K562 (cell line): ENCODE data around the gene EPM2A. TPM values are rescaled to one million over a fixed set of nuclear protein-coding genes. Genes with fewer than 3 reads are reported as not detected.
A peak's percentile ranks its signal among the peaks of the same experiment; 100 is the strongest.

Experiments used
- ATAC-seq: fragments of 200-7000 bp; cut with Tn5 transposase; 3 replicates; pipeline ENCODE4 v1.9.1; 2020; ENCODE audit warnings: moderate library complexity
- BruUV-seq: library from RNA; stranded (reverse); fragments of 400-500 nt; replicated peaks from 2 replicates; lab custom pipeline; 2021; lab: Mats Ljungman, UMichigan
- CTCF ChIA-PET: fragments of 300-600 bp; formaldehyde crosslinking; extraction: SDS; loops from one replicate; lab custom pipeline; 2021; ENCODE audit warnings: low intra/inter-chr PET ratio; lab: Yijun Ruan, JAX
- POLR2A ChIA-PET: fragments of 300-600, 350-650 bp; sonication (Branson Sonifier 250); formaldehyde crosslinking; extraction: SDS; loops from one replicate; lab custom pipeline; 2021; ENCODE audit warnings: antibody characterized with exemption, inconsistent platforms; lab: Yijun Ruan, JAX
- DNase-seq, 4 experiments: peaks; one replicate each; pipeline versions ENCODE4 v3.0.0 to v3.0.0-alpha.2; 2011 to 2018; ENCODE audit warnings: low spot score in 3 of 4, mixed read lengths in 3 of 4; ENCODE audit errors: extremely low read depth in 1 of 4
- FAIRE-seq: peaks from 2 replicates; lab custom pipeline; 2011; peaks lifted over from hg19 to GRCh38; lab: Jason Lieb, UNC
- H2AFZ ChIP-seq: 2 replicates; pipeline ENCODE4 v1.6.0; 2011; ENCODE audit warnings: low read depth, low read length, control low read depth, inconsistent platforms
- H3K27ac ChIP-seq: fragments of 200-600 bp; 3 replicates; pipeline ENCODE4 v1.8.0; 2011; ENCODE audit warnings: low read depth, mild to moderate bottlenecking, control low read depth, inconsistent platforms, low read length, moderate library complexity, mixed read lengths; ENCODE audit errors: extremely low read depth
- H3K27me3 ChIP-seq, 2 experiments: fragments of 300-600 bp in 1 of 2; 2 replicates in 1 of 2; 3 replicates in 1 of 2; pipeline versions ENCODE4 v1.6.0 to v1.8.0; 2011; ENCODE audit warnings: inconsistent platforms in 2 of 2, low read length in 2 of 2, mild to moderate bottlenecking in 1 of 2, mixed read lengths in 1 of 2, moderate library complexity in 1 of 2; ENCODE audit not compliant: control insufficient read depth in 2 of 2, insufficient read depth in 2 of 2
- H3K36me3 ChIP-seq: fragments of 300-600 bp; 3 replicates; pipeline ENCODE4 v1.8.0; 2011; ENCODE audit warnings: mild to moderate bottlenecking, low read length, inconsistent platforms; ENCODE audit not compliant: control insufficient read depth, insufficient read depth
- H3K4me1 ChIP-seq, 2 experiments: fragments of 200-600 bp in 1 of 2; replicated peaks in 1 of 2; 2 replicates in 1 of 2; 3 replicates in 1 of 2; pipeline versions ENCODE4 v1.5.1 to v1.8.0; 2011; ENCODE audit warnings: inconsistent platforms in 2 of 2, low read length in 2 of 2, mild to moderate bottlenecking in 1 of 2, mixed read lengths in 1 of 2, moderate library complexity in 1 of 2; ENCODE audit not compliant: control insufficient read depth in 2 of 2, insufficient read depth in 2 of 2
- H3K4me2 ChIP-seq: 2 replicates; pipeline ENCODE4 v1.6.1; 2011; ENCODE audit warnings: low read length, control low read depth, inconsistent platforms, mixed read lengths; ENCODE audit not compliant: insufficient read depth
- H3K4me3 ChIP-seq: fragments of 200-600 bp; sonication (generic), shearing (Covaris generic); 2 replicates; pipeline ENCODE4 v1.5.1; 2016; ENCODE audit warnings: control low read depth, inconsistent platforms
- H3K79me2 ChIP-seq: fragments of 200-600 bp; 3 replicates; pipeline ENCODE4 v1.8.0; 2011; ENCODE audit warnings: low read length, inconsistent platforms; ENCODE audit not compliant: control insufficient read depth, insufficient read depth
- H3K9ac ChIP-seq, 2 experiments: 2 replicates each; pipeline versions ENCODE4 v1.6.0 to v1.6.1; 2011; ENCODE audit warnings: low read depth in 2 of 2, low read length in 2 of 2, control low read depth in 1 of 2, inconsistent platforms in 1 of 2, mild to moderate bottlenecking in 1 of 2, mixed read lengths in 1 of 2; ENCODE audit not compliant: insufficient read depth in 1 of 2
- H3K9me1 ChIP-seq: one replicate; pipeline ENCODE4 v1.6.0; 2011; ENCODE audit warnings: inconsistent platforms, mild to moderate bottlenecking, low read length, moderate library complexity; ENCODE audit not compliant: control insufficient read depth, insufficient read depth
- H3K9me3 ChIP-seq: replicated peaks from 2 replicates; pipeline ENCODE4 v1.5.1; 2011; ENCODE audit warnings: low read depth, low read length, inconsistent platforms; ENCODE audit not compliant: control insufficient read depth, insufficient read depth
- H4K20me1 ChIP-seq: replicated peaks from 2 replicates; pipeline ENCODE4 v1.6.1; 2011; ENCODE audit warnings: low read length, inconsistent platforms, mixed read lengths; ENCODE audit not compliant: control insufficient read depth, insufficient read depth
- AFF1 ChIP-seq, 2 experiments: fragments of 450-650 bp; IDR thresholded peaks; 2 replicates each; pipeline ENCODE4 v1.6.1; 2018; ENCODE audit warnings: mild to moderate bottlenecking in 2 of 2, low read depth in 1 of 2; ENCODE audit not compliant: partially characterized antibody in 2 of 2
- CHD4 ChIP-seq: fragments of 200-600 bp; sonication (generic); IDR thresholded peaks from 3 replicates; pipeline ENCODE4 v1.6.1; 2012; ENCODE audit warnings: low read depth, mild to moderate bottlenecking, mixed read lengths, low read length, inconsistent platforms; ENCODE audit not compliant: insufficient read depth, insufficient replicate concordance, poor library complexity, severe bottlenecking
- CSDE1 ChIP-seq, 2 experiments: fragments of 450-650 bp; IDR thresholded peaks; 2 replicates each; pipeline ENCODE4 v1.6.1; 2016; ENCODE audit warnings: mild to moderate bottlenecking in 1 of 2
- L3MBTL2 ChIP-seq: fragments of 450-650 bp; IDR thresholded peaks from 2 replicates; pipeline ENCODE4 v1.6.1; 2016; ENCODE audit warnings: mild to moderate bottlenecking, moderate library complexity
- MGA ChIP-seq: fragments of 450-650 bp; IDR thresholded peaks from 2 replicates; pipeline ENCODE4 v1.6.1; 2016; ENCODE audit warnings: mild to moderate bottlenecking, moderate library complexity
- WGBS: fragments of 100-300 bp; shearing (Covaris generic); methylation state at CpG from one replicate; pipeline ENCODE4 v1.1.6; 2016; ENCODE audit warnings: low coverage, mixed read lengths; ENCODE audit not compliant: insufficient coverage; ENCODE audit errors: missing lambda C conversion rate; 5-methylcytosine and 5-hydroxymethylcytosine counted together
- in situ Hi-C: fragments of 300-500 bp; cut with MboI; formaldehyde crosslinking; loops from 4 replicates; pipeline ENCODE4 v1.15.0; 2018; ENCODE audit warnings: inconsistent platforms, mixed read lengths
- intact Hi-C: fragments of 100-400 bp; cut with micrococcal nuclease; formaldehyde crosslinking; loops from 2 replicates; pipeline ENCODE4 v1.14.2; 2022
- polyA plus RNA-seq, 8 experiments: library from polyadenylated mRNA; depleted of rRNA in 4 of 8; stranded (reverse) in 5 of 8; unstranded in 3 of 8; fragments of >200 nt; fragmentation: Nextera tagmentation in 2 of 8; fragmentation: Illumina TruSeq in 1 of 8; extraction: Ambion mirVana in 2 of 8; extraction: Trizol in 1 of 8; gene quantifications; 2 replicates each; pipeline versions ENCODE4 v1.2.1 to v1.2.3, GENCODE V29; 2011 to 2014; ENCODE audit warnings: inconsistent platforms in 1 of 8, missing spikeins in 1 of 8
- total RNA-seq, 7 experiments: library from RNA; depleted of rRNA in 6 of 7; stranded (reverse); fragments of >200 nt in 6 of 7; fragmentation: Illumina TruSeq in 2 of 7; extraction: Trizol in 2 of 7; gene quantifications; 2 replicates each; pipeline versions ENCODE4 v1.2.1 to v1.2.3, GENCODE V29; 2011 to 2021; ENCODE audit warnings: low replicate concordance in 1 of 7

EPM2A gene
- total and polyA plus RNA-seq, 9 of the 15 experiments (the other 6 are each of a cell fraction or from before 2014, with no cell fraction given): 0.35 to 5.3 (median 2.5) TPM

DNA sequence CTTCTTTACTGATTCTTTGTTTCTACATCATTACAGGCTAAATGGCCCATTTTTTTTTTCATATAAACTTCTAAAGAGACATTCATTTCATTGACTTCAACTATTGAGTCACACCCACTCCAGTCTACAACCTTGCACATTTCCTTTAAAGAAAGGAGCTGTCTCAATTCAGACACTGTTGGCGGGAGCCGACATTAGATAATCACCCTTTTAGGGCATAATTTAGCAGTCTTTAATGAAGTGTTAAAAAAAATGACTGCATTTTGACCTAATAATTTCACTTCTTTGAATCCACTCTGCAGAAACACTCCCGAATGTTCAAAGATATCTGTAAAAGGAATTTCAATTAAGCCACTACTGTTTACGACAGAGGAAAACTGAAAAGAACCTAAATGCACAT lies 1.5 kb downstream of the EPM2A start:
- in situ Hi-C loops (no loop called here), intact Hi-C loops (loop anchor here (1.0 to 10.0 kb wide), 6 partner anchors 80 to 1639 kb away; partner anchors contain the start of genes FBXO30 and SF3B5)
- peak; percentile 30 for ATAC-seq
- BruUV-seq: no TSS peak
- H3K4me3 ChIP-seq: peak overlapping the region; percentile 54
- ChIA-PET CTCF (no interaction called here), POLR2A (interaction anchor here (0.9 to 2.0 kb wide), 4 partner anchors 10 to 78 kb away, joined by 3 to 9 read pairs (median 4); no protein-coding TSS in a partner anchor)
- WGBS: 10% methylated on average over 4 of the region's 4 CpGs
- H3K9ac ChIP-seq: peak overlapping the region in 1 of 2 experiments; percentile 90; a peak in 2 of 4 replicates
- no peak for FAIRE-seq
- H3K36me3 ChIP-seq: no peaks in the 10 kb centered on the region
- H3K9me1 ChIP-seq: no peaks in the 10 kb centered on the region
- H3K4me1 ChIP-seq: peaks cover 16 to 21% of the 10 kb centered on the region in 2 experiments; a peak in 3 of 5 replicates
- H2AFZ ChIP-seq: peak overlapping the region; percentile 86
- H3K79me2 ChIP-seq: no peaks in the 10 kb centered on the region; the same call in 2 of the 3 replicates
- H3K27me3 ChIP-seq: no peaks in the 10 kb centered on the region
- H4K20me1 ChIP-seq: no peaks in the 10 kb centered on the region
- H3K27ac ChIP-seq: peak overlapping the region; percentile 92; the same call in 2 of the 3 replicates
- no peaks in the 10 kb centered on the region; the same call in 1 of the 2 replicates for H3K9me3 ChIP-seq
- peak overlapping the region; percentile 76 for H3K4me2 ChIP-seq
- DNase-seq: peak in 2 of 4 experiments; percentile 24 to 59
- TF ChIP-seq CHD4 (no peak), L3MBTL2 (peak; percentile 52; the same call in 1 of the 2 replicates), MGA (peak; percentile 40), CSDE1 (IDR thresholded peaks at IDR 0.05) (0 out of 4 replicates have a peak, but pooled peaks of 1 of the 2 experiments have one; percentile 11), AFF1 (IDR thresholded peaks at IDR 0.05; ENCODE audit: low read depth in 1 of 2, partially characterized antibody in 2 of 2) (peak in 1 of 2 experiments; percentile 7)
